ENCODE results near the gene ZYX. TPM values are rescaled to one million over a fixed set of nuclear protein-coding genes. Genes with fewer than 3 reads are reported as not detected.

The ZYX gene
- total RNA-seq, 4 donors from 2014 or later, result 111 to 389 (median 146) TPM

DNA sequence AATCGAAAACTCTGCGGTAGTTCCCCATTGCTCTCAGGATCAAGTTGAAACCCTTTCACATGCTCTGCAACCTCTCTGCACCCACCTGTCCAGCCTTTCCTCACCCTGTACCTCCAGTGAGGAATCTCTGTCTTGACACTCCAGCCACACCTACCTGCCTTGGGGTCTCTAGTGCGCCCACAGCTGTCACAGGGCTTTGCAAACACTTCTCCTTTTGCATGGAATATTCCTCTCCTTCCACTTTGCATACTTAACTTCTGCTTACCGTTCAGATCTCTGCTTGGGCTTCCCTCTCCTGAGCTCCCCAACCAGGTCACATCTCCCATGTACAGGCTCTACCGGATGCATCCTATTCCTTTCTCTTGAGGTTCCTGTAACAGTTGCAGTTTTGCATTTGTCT, 6.6 kb upstream of the ZYX start:
- no peaks in the 10 kb centered on the region for H3K36me3 ChIP-seq
- peaks cover 0 to 17% (median under 1%) of the 10 kb centered on the region in 3 donors for H3K4me1 ChIP-seq
- TF ChIP-seq, protein P1, sequence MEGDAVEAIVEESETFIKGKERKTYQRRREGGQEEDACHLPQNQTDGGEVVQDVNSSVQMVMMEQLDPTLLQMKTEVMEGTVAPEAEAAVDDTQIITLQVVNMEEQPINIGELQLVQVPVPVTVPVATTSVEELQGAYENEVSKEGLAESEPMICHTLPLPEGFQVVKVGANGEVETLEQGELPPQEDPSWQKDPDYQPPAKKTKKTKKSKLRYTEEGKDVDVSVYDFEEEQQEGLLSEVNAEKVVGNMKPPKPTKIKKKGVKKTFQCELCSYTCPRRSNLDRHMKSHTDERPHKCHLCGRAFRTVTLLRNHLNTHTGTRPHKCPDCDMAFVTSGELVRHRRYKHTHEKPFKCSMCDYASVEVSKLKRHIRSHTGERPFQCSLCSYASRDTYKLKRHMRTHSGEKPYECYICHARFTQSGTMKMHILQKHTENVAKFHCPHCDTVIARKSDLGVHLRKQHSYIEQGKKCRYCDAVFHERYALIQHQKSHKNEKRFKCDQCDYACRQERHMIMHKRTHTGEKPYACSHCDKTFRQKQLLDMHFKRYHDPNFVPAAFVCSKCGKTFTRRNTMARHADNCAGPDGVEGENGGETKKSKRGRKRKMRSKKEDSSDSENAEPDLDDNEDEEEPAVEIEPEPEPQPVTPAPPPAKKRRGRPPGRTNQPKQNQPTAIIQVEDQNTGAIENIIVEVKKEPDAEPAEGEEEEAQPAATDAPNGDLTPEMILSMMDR (IDR thresholded peaks at IDR 0.05), result no peak
- TF ChIP-seq POLR2A (IDR thresholded peaks at IDR 0.05) (no peak), EP300 (IDR thresholded peaks at IDR 0.05) (no peak), POLR2AphosphoS5 (IDR thresholded peaks at IDR 0.05) (no peak)
- H3K27me3 ChIP-seq, result no peaks in the 10 kb centered on the region
- H3K4me3 ChIP-seq, result no peak overlapping the region
- WGBS, 2 donors (ENCODE audit: low coverage in 1 of 2), result 87% methylated on average over 5 of the region's 5 CpGs
- no peak overlapping the region for H3K27ac ChIP-seq
- no peaks in the 10 kb centered on the region for H3K9me3 ChIP-seq
- no peak for ATAC-seq

DNA sequence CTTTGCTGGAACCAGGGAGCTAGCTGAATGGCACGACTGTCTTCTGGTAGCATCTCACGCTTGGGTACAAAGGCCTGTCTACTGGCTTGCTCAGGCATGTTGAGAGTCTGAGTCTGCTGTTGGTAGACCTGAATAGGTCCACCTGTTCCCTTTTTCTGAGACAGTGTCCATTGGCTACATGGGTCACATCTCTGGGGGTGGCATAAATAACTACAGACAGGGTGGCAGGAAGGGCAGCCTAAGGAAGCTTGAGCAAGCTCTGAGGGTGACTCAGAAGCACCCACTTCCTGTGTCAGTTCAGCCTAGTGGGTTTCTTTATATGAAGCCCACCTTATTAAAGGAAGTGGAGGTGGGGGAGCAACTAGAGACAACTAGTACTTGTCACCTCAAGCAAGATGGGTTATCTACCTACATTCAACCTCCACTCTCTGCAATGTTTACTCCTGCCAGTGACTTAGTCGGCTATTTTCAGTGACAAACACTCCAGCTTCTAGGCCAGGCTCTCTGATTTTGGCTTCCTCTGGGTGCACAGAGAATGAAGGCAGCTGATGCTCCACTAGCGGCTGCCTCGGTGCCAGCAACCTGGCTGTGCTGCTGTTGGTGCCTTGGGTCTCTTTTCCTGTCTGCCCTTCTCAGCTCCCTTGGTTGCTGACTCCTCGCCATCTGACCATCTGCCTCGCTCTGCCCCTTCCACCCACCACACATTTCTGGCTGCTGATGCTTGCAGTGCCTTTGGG, 5.7 kb upstream of the ZYX start:
- Histone ChIP-seq H3K36me3 (no peaks in the 10 kb centered on the region), H3K4me3 (no peak overlapping the region), H3K9me3 (no peaks in the 10 kb centered on the region), H3K27me3 (no peaks in the 10 kb centered on the region), H3K4me1 (peaks cover 0 to 23% (median 5%) of the 10 kb centered on the region in 3 donors), H3K27ac (no peak overlapping the region)
- ATAC-seq, result no peak
- WGBS, 2 donors (ENCODE audit: low coverage in 1 of 2), result 80% methylated on average over 2 to 5 of the region's 7 CpGs
- TF ChIP-seq, protein P1 (IDR thresholded peaks at IDR 0.05), result no peak
- TF ChIP-seq POLR2AphosphoS5 (IDR thresholded peaks at IDR 0.05) (no peak), POLR2A (IDR thresholded peaks at IDR 0.05) (no peak), EP300 (IDR thresholded peaks at IDR 0.05) (no peak)

- ATAC-seq, result no peak
- no peaks in the 10 kb centered on the region for H3K9me3 ChIP-seq
- WGBS, 2 donors (ENCODE audit: low coverage in 1 of 2), result 64 to 82% methylated on average over 2 to 5 of the region's 5 CpGs
- H3K27me3 ChIP-seq, result no peaks in the 10 kb centered on the region
- H3K27ac ChIP-seq, result no peak overlapping the region
- TF ChIP-seq POLR2A (IDR thresholded peaks at IDR 0.05) (no peak), EP300 (IDR thresholded peaks at IDR 0.05) (no peak), POLR2AphosphoS5 (IDR thresholded peaks at IDR 0.05) (no peak)
- TF ChIP-seq, protein P1 (IDR thresholded peaks at IDR 0.05), result no peak
- H3K36me3 ChIP-seq, result no peaks in the 10 kb centered on the region
- H3K4me1 ChIP-seq, result peaks cover 0 to 23% (median 5%) of the 10 kb centered on the region in 3 donors
- no peak overlapping the region for H3K4me3 ChIP-seq
Measured at GRCh38 chr7:143376396-143376795, 4.7 kb upstream of the ZYX start.

- Histone ChIP-seq H3K36me3 (no peaks in the 10 kb centered on the region), H3K9me3 (no peaks in the 10 kb centered on the region), H3K27ac (peak overlapping the region; percentile 96 to 100 (median 99)), H3K4me3 (peak overlapping the region; percentile 71 to 99), H3K4me1 (peaks cover 0 to 51% (median 28%) of the 10 kb centered on the region in 3 donors), H3K27me3 (no peaks in the 10 kb centered on the region)
- TF ChIP-seq POLR2A (IDR thresholded peaks at IDR 0.05), result no peak
- ATAC-seq, result no peak
- 16 to 32% methylated on average over 10 to 13 of the region's 15 CpGs for WGBS, 2 donors (ENCODE audit: low coverage in 1 of 2)
Measured at GRCh38 chr7:143379611-143380259, 1.4 kb upstream of the ZYX start.

DNA sequence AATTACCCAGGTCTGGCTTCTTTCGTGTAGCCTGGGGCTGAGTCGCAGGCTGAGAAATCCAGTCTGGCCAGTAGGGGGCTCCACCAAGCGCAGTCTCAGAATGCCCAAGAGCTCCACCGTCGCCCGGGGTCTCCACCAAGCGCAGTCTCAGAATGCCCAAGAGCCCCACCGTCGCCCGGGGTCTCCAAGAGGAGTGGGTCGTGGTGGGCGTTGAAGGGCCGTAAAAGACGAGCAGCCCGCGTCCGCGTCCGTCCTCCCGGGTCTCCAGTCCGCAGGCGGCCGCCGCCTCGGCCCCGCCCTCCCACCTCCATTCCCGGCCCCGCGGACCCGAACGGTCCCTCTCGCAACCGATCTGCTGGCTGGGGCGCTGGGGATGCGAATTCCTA, 892 bp upstream of the ZYX start:
- no peaks in the 10 kb centered on the region for H3K27me3 ChIP-seq
- H3K27ac ChIP-seq, result peak overlapping the region; percentile 96 to 100 (median 99)
- H3K36me3 ChIP-seq, result no peaks in the 10 kb centered on the region
- peaks cover 0 to 57% (median 33%) of the 10 kb centered on the region in 3 donors for H3K4me1 ChIP-seq
- 0% methylated on average over 7 to 8 of the region's 35 CpGs for WGBS, 2 donors (ENCODE audit: low coverage in 1 of 2)
- TF ChIP-seq EP300 (IDR thresholded peaks at IDR 0.05) (no peak), POLR2AphosphoS5 (IDR thresholded peaks at IDR 0.05) (peak; percentile 29)
- TF ChIP-seq, protein P1 (IDR thresholded peaks at IDR 0.05), result peak in 3 of 4 experiments; percentile 86 to 93 (median 93)
- H3K4me3 ChIP-seq, result peak overlapping the region; percentile 71 to 99
- H3K9me3 ChIP-seq, result no peaks in the 10 kb centered on the region
- ATAC-seq, result peak; percentile 60

Measured in gastroesophageal sphincter (tissue), 4 donors.